Body of pancreas (tissue), 4 donors: Measurements from ENCODE around the gene TENM3. TPM values are rescaled to one million over a fixed set of nuclear protein-coding genes. Genes with fewer than 3 reads are reported as not detected.

Experiments used
- ATAC-seq: fragments of 150-250 bp; one replicate; pipeline ENCODE4 v1.9.1; 2016
- DNase-seq, 4 donors: peaks; one replicate each; pipeline ENCODE4 v3.0.0-alpha.2; 2019
- H3K27ac ChIP-seq, 4 donors: fragments of 200-600 bp; sonication (generic); 1 replicate in 3 of 4; 2 replicates in 1 of 4; pipeline versions ENCODE4 v1.5.1 to v1.6.1; 2016 to 2019; ENCODE audit warnings: mild to moderate bottlenecking in 1 of 4, mixed read lengths in 1 of 4, moderate library complexity in 1 of 4
- H3K27me3 ChIP-seq, 2 donors: fragments of 200-600 bp; sonication (generic); one replicate each; pipeline ENCODE4 v1.6.0; 2016; ENCODE audit warnings: mild to moderate bottlenecking in 1 of 2
- H3K36me3 ChIP-seq, 2 donors: fragments of 200-600 bp; sonication (generic); replicated peaks in 1 of 2; 2 replicates each; pipeline ENCODE4 v1.5.1; 2016; ENCODE audit warnings: low read depth in 2 of 2; ENCODE audit not compliant: insufficient read depth in 1 of 2
- H3K4me1 ChIP-seq: fragments of 200-600 bp; sonication (generic); one replicate; pipeline ENCODE4 v1.6.0; 2016
- H3K4me3 ChIP-seq, 2 donors: fragments of 200-600 bp; sonication (generic); 1 replicate in 1 of 2; 2 replicates in 1 of 2; pipeline ENCODE4 v1.5.1; 2016 to 2019
- H3K9me3 ChIP-seq, 3 donors: fragments of 200-600 bp; sonication (generic); 1 replicate in 2 of 3; 2 replicates in 1 of 3; pipeline ENCODE4 v1.5.1; 2016
- POLR2A ChIP-seq, 3 donors: fragments of 450-650 bp; IDR thresholded peaks; one replicate each; pipeline ENCODE4 v1.6.1; 2016; ENCODE audit warnings: antibody characterized with exemption in 3 of 3, mild to moderate bottlenecking in 2 of 3
- WGBS, 2 donors: methylation state at CpG; one replicate each; pipeline ENCODE4 v1.1.5; 2017; 5-methylcytosine and 5-hydroxymethylcytosine counted together
- intact Hi-C: fragments of 100-400 bp; cut with DNase I; formaldehyde crosslinking; loops from one replicate; pipeline ENCODE4 v1.15.1; 2023
- total RNA-seq, 2 donors: library from RNA; depleted of rRNA; stranded (reverse); fragments of >200 nt; gene quantifications; one replicate each; pipeline ENCODE4 v1.1.0, GENCODE V29; 2016
- TF ChIP-seq, protein P1 (sequence below), 7 experiments: fragments of 450-650 bp in 4 of 7; fragments of 200-600 bp in 3 of 7; sonication (generic) in 3 of 7; IDR thresholded peaks; one replicate each; pipeline ENCODE4 v1.5.1; 2016 to 2019; ENCODE audit warnings: antibody characterized with exemption in 7 of 7

The TENM3 gene
- total RNA-seq, 2 donors from 2014 or later: 2.3 to 9.6 TPM

GRCh38 chr4:182540496-182540895, 297.3 kb downstream of the TENM3 start:
- DNase-seq (no peak), ATAC-seq (no peak)
- Histone ChIP-seq H3K4me1 (no peaks in the 10 kb centered on the region), H3K9me3 (no peaks in the 10 kb centered on the region), H3K4me3 (no peak overlapping the region), H3K27me3 (no peaks in the 10 kb centered on the region), H3K36me3 (no peaks in the 10 kb centered on the region), H3K27ac (no peak overlapping the region)
- no peak for TF ChIP-seq POLR2A (IDR thresholded peaks at IDR 0.05)
- TF ChIP-seq, protein P1, sequence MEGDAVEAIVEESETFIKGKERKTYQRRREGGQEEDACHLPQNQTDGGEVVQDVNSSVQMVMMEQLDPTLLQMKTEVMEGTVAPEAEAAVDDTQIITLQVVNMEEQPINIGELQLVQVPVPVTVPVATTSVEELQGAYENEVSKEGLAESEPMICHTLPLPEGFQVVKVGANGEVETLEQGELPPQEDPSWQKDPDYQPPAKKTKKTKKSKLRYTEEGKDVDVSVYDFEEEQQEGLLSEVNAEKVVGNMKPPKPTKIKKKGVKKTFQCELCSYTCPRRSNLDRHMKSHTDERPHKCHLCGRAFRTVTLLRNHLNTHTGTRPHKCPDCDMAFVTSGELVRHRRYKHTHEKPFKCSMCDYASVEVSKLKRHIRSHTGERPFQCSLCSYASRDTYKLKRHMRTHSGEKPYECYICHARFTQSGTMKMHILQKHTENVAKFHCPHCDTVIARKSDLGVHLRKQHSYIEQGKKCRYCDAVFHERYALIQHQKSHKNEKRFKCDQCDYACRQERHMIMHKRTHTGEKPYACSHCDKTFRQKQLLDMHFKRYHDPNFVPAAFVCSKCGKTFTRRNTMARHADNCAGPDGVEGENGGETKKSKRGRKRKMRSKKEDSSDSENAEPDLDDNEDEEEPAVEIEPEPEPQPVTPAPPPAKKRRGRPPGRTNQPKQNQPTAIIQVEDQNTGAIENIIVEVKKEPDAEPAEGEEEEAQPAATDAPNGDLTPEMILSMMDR (IDR thresholded peaks at IDR 0.05): no peak
- intact Hi-C loops: no loop called here
- 89 to 91% methylated on average over 8 of the region's 8 CpGs for WGBS, 2 donors

GRCh38 chr4:182547435-182547834, 304.2 kb downstream of the TENM3 start:
- intact Hi-C loops: no loop called here
- 84 to 87% methylated on average over 4 of the region's 4 CpGs for WGBS, 2 donors
- no peak for ATAC-seq

DNA sequence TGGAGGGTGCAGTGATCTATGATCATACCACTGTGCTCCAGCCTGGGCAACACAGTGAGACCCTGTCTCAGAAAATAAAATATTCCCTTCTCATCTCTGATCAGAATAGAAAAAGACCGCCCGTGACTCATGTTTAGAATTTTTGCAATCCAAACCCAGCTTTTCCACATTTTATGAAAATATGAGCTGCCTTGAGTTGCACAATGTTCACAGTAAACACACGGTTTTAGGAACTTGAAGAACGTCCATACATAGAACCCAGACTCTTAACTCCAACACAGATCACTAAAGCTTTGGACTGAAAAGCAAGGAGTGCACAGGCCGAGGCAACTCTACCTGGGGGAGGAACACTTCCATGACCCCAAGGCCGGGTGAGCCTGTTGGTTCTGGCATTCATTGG, 305.0 kb downstream of the TENM3 start:
- no peak for ATAC-seq
- intact Hi-C loops: no loop called here

More at GRCh38 chr4:182547435-182547834, 304.2 kb downstream of the TENM3 start:
- no peaks in the 10 kb centered on the region for H3K27me3 ChIP-seq
- no peak overlapping the region for H3K4me3 ChIP-seq
- no peaks in the 10 kb centered on the region for H3K36me3 ChIP-seq
- H3K4me1 ChIP-seq: no peaks in the 10 kb centered on the region
- H3K27ac ChIP-seq: no peak overlapping the region
- no peak for DNase-seq
- no peak for TF ChIP-seq POLR2A (IDR thresholded peaks at IDR 0.05)
- TF ChIP-seq, protein P1 (IDR thresholded peaks at IDR 0.05): no peak
- no peaks in the 10 kb centered on the region for H3K9me3 ChIP-seq

DNA sequence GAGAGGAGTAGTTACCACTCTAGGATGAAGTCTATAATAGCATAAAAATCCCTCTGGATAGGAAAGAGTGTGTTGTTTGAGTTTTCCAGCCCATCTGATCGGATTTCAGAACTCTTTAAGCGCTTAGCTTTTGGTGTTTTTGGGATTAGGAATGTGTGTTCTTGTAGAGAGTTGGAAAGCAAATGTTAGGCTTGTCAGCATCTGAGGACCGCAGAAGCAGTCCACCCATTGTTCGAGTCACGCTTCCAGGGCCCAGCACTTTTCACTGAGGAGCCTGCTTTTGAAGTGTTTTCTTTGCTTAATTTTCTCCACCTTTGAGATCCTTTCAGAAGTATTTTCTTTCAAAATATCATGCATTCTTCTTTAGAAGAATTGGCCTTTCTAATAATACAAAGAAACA, 306.2 kb downstream of the TENM3 start:
- no peak for ATAC-seq
- TF ChIP-seq POLR2A (IDR thresholded peaks at IDR 0.05): no peak
- TF ChIP-seq, protein P1 (IDR thresholded peaks at IDR 0.05): no peak
- Histone ChIP-seq H3K4me3 (no peak overlapping the region), H3K4me1 (no peaks in the 10 kb centered on the region), H3K27me3 (no peaks in the 10 kb centered on the region), H3K36me3 (no peaks in the 10 kb centered on the region), H3K9me3 (no peaks in the 10 kb centered on the region), H3K27ac (no peak overlapping the region)
- WGBS, 2 donors: 78 to 88% methylated on average over 5 of the region's 5 CpGs
- intact Hi-C loops: no loop called here
- no peak for DNase-seq

More for the DNA sequence above, 305.0 kb downstream of the TENM3 start:
- TF ChIP-seq POLR2A (IDR thresholded peaks at IDR 0.05): no peak
- TF ChIP-seq, protein P1 (IDR thresholded peaks at IDR 0.05): no peak
- Histone ChIP-seq H3K9me3 (no peaks in the 10 kb centered on the region), H3K36me3 (no peaks in the 10 kb centered on the region), H3K4me1 (no peaks in the 10 kb centered on the region), H3K27ac (no peak overlapping the region), H3K4me3 (no peak overlapping the region), H3K27me3 (no peaks in the 10 kb centered on the region)
- WGBS, 2 donors: 87 to 92% methylated on average over 6 of the region's 6 CpGs
- no peak for DNase-seq

DNA sequence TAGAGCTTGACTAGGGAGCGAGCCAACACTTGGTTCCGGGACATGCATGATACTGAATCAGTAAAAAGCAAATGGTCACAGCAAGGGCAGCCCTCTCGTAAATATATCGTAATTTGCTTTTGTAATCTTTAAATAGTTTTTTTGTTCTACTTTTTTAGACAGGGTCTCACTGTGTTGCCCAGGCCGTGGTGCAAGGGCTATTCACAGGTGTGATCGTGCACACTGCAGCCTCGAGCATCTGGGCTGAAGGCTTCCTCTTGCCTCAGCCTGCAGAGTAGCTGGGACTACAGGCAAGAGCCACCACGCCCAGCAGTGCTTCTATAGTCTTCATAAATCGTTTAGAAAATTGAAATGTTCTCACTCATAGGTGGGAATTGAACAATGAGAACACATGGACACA, 309.7 kb downstream of the TENM3 start:
- no peak for TF ChIP-seq POLR2A (IDR thresholded peaks at IDR 0.05)
- TF ChIP-seq, protein P1 (IDR thresholded peaks at IDR 0.05): no peak

More for the DNA sequence above, 309.7 kb downstream of the TENM3 start:
- DNase-seq (no peak), ATAC-seq (no peak)
- Histone ChIP-seq H3K27ac (no peak overlapping the region), H3K27me3 (no peaks in the 10 kb centered on the region), H3K9me3 (no peaks in the 10 kb centered on the region), H3K4me1 (no peaks in the 10 kb centered on the region), H3K4me3 (no peak overlapping the region), H3K36me3 (no peaks in the 10 kb centered on the region)
- 79 to 90% methylated on average over 9 of the region's 9 CpGs for WGBS, 2 donors
- intact Hi-C loops: no loop called here
